Endothelial cell of umbilical vein (primary cell): ENCODE results near the gene DNAJC16. TPM values are rescaled to one million over a fixed set of nuclear protein-coding genes. Genes with fewer than 3 reads are reported as not detected.

Source experiments
- BruUV-seq: library from RNA; stranded (reverse); fragments of 400-500 nt; replicated peaks from 2 replicates; lab custom pipeline; 2021; lab: Mats Ljungman, UMichigan
- CTCF ChIA-PET: fragments of 300-600, 350-600 bp; sonication (Branson Sonifier 250); formaldehyde crosslinking; loops from one replicate; lab custom pipeline; 2021; ENCODE audit warnings: antibody characterized with exemption, inconsistent platforms; lab: Charles Lee
- POLR2A ChIA-PET: fragments of 300-600, 350-600 bp; sonication (Branson Sonifier 250); formaldehyde crosslinking; loops from one replicate; lab custom pipeline; 2021; ENCODE audit warnings: antibody characterized with exemption, inconsistent platforms; lab: Charles Lee
- DNase-seq: peaks from one replicate; pipeline ENCODE4 v3.0.0-alpha.2; 2011; ENCODE audit warnings: low read depth, low spot score
- FAIRE-seq: peaks from 2 replicates; lab custom pipeline; 2011; peaks lifted over from hg19 to GRCh38; lab: Jason Lieb, UNC
- H2AFZ ChIP-seq: 2 replicates; pipeline ENCODE4 v1.6.0; 2012; ENCODE audit warnings: low read depth, low read length, control low read depth, inconsistent platforms
- H3K27ac ChIP-seq: 2 replicates; pipeline ENCODE4 v1.5.1; 2011; ENCODE audit warnings: low read depth, mild to moderate bottlenecking, control low read depth, low read length, moderate library complexity; ENCODE audit not compliant: insufficient read depth
- H3K27me3 ChIP-seq, 2 experiments: 2 replicates each; pipeline versions ENCODE4 v1.6.0 to v1.6.1; 2011; ENCODE audit warnings: low read length in 2 of 2, mixed read lengths in 1 of 2; ENCODE audit not compliant: control insufficient read depth in 2 of 2, insufficient read depth in 2 of 2
- H3K36me3 ChIP-seq, 2 experiments: 2 replicates in 1 of 2; 3 replicates in 1 of 2; pipeline ENCODE4 v1.5.1; 2011; ENCODE audit warnings: low read length in 2 of 2, mild to moderate bottlenecking in 1 of 2, moderate library complexity in 1 of 2; ENCODE audit not compliant: control insufficient read depth in 2 of 2, insufficient read depth in 2 of 2; ENCODE audit errors: extremely low read depth in 1 of 2
- H3K4me1 ChIP-seq: 3 replicates; pipeline ENCODE4 v1.5.1; 2011; ENCODE audit warnings: mild to moderate bottlenecking, low read length; ENCODE audit not compliant: control insufficient read depth, insufficient read depth; ENCODE audit errors: extremely low read depth
- H3K4me2 ChIP-seq: 2 replicates; pipeline ENCODE4 v1.6.1; 2011; ENCODE audit warnings: low read length, control low read depth, mixed read lengths; ENCODE audit not compliant: insufficient read depth
- H3K4me3 ChIP-seq, 3 experiments: fragments of 200-600 bp in 1 of 3; sonication (generic), shearing (Covaris generic) in 1 of 3; replicated peaks in 1 of 3; 2 replicates each; pipeline ENCODE4 v1.5.1; 2011 to 2016; ENCODE audit warnings: control low read depth in 3 of 3, low read length in 3 of 3, mild to moderate bottlenecking in 2 of 3, inconsistent platforms in 1 of 3, low read depth in 1 of 3, moderate library complexity in 1 of 3; ENCODE audit not compliant: insufficient read depth in 1 of 3
- H3K79me2 ChIP-seq: 2 replicates; pipeline ENCODE4 v1.6.0; 2012; ENCODE audit warnings: low read length, inconsistent platforms; ENCODE audit not compliant: control insufficient read depth, insufficient read depth
- H3K9ac ChIP-seq: replicated peaks from 2 replicates; pipeline ENCODE3; 2011; ENCODE audit warnings: low read length, control low read depth; ENCODE audit not compliant: insufficient read depth; ENCODE audit errors: extremely low read depth
- H3K9me1 ChIP-seq: replicated peaks from 3 replicates; pipeline ENCODE4 v1.6.0; 2011; ENCODE audit warnings: mild to moderate bottlenecking, low read length; ENCODE audit not compliant: control insufficient read depth, insufficient read depth; ENCODE audit errors: extremely low read depth
- H3K9me3 ChIP-seq: replicated peaks from 2 replicates; pipeline ENCODE4 v1.5.1; 2012; ENCODE audit warnings: low read length, inconsistent platforms; ENCODE audit not compliant: control insufficient read depth, insufficient read depth
- H4K20me1 ChIP-seq: replicated peaks from 2 replicates; pipeline ENCODE3; 2011; ENCODE audit warnings: mild to moderate bottlenecking, low read length; ENCODE audit not compliant: control insufficient read depth, insufficient read depth; ENCODE audit errors: extremely low read depth
- EZH2 ChIP-seq: IDR thresholded peaks from 2 replicates; pipeline ENCODE4 v1.6.1; 2012; ENCODE audit warnings: borderline replicate concordance, low read depth, mild to moderate bottlenecking, moderate library complexity, low read length, inconsistent platforms; ENCODE audit not compliant: severe bottlenecking
- FOS ChIP-seq: IDR thresholded peaks from 2 replicates; pipeline ENCODE4 v1.6.1; 2011; ENCODE audit warnings: mild to moderate bottlenecking, low read length, moderate library complexity, borderline replicate concordance; ENCODE audit not compliant: insufficient read depth
- GATA2 ChIP-seq: IDR thresholded peaks from 2 replicates; pipeline ENCODE4 v1.7.0; 2011; ENCODE audit warnings: low read depth, mild to moderate bottlenecking, moderate library complexity, mixed read lengths, low read length; ENCODE audit not compliant: insufficient read length, insufficient read depth
- JUN ChIP-seq: IDR thresholded peaks from 2 replicates; pipeline ENCODE4 v1.6.1; 2011; ENCODE audit warnings: borderline replicate concordance, low read depth; ENCODE audit not compliant: insufficient read length, insufficient read depth
- MYC ChIP-seq: IDR thresholded peaks from one replicate; pipeline ENCODE4 v1.6.1; 2011; ENCODE audit warnings: mild to moderate bottlenecking, low read depth, low read length
- POLR2A ChIP-seq: IDR thresholded peaks from 2 replicates; pipeline ENCODE4 v1.6.1; 2012; ENCODE audit warnings: low read depth, mild to moderate bottlenecking, control low read depth, low read length
- POLR2AphosphoS5 ChIP-seq: IDR thresholded peaks from 2 replicates; pipeline ENCODE4 v1.6.1; 2012; ENCODE audit warnings: low read depth, mild to moderate bottlenecking, control low read depth, low read length, moderate library complexity; ENCODE audit not compliant: insufficient read depth
- dilution Hi-C: fragments of 300-500 bp; cut with MboI; formaldehyde crosslinking; loops from one replicate; pipeline ENCODE4 v1.15.0; 2019; ENCODE audit warnings: low sequenced_read_pairs; ENCODE audit not compliant: extremely low pct_ligation_motif_present
- intact Hi-C: fragments of 100-400 bp; cut with micrococcal nuclease; formaldehyde crosslinking; loops from one replicate; pipeline ENCODE4 v1.10.0; 2022
- polyA plus RNA-seq, 4 experiments: library from polyadenylated mRNA; depleted of rRNA in 3 of 4; stranded (reverse) in 3 of 4; unstranded in 1 of 4; fragments of >200 nt; gene quantifications; 2 replicates each; pipeline versions ENCODE4 v1.2.1 to v1.2.3, GENCODE V29; 2011 to 2012; ENCODE audit warnings: missing spikeins in 1 of 4
- total RNA-seq: library from RNA; stranded (reverse); gene quantifications from 2 replicates; pipeline ENCODE4 v1.2.3, GENCODE V29; 2021
- TF ChIP-seq, protein P1 (sequence below), 2 donors: IDR thresholded peaks; 1 replicate in 1 of 2; 2 replicates in 1 of 2; pipeline ENCODE4 v1.5.1; 2011; ENCODE audit warnings: low read length in 2 of 2, mild to moderate bottlenecking in 2 of 2, moderate library complexity in 2 of 2, control low read depth in 1 of 2, inconsistent platforms in 1 of 2, low read depth in 1 of 2; ENCODE audit not compliant: insufficient read depth in 1 of 2; ENCODE audit errors: extremely low read depth in 1 of 2
- TF ChIP-seq, protein P2 (sequence below): IDR thresholded peaks from 2 replicates; pipeline ENCODE4 v1.6.1; 2011; ENCODE audit not compliant: insufficient read depth, insufficient read length

The DNAJC16 gene
- total and polyA plus RNA-seq, 2 donors (not counting 3 experiments of a cell fraction or from before 2014, with no cell fraction given): 8.0 to 21.4 TPM

- CTCF ChIA-PET: no interaction called here
- no peak overlapping the region for H3K9ac ChIP-seq
- dilution Hi-C loops (no loop called here), intact Hi-C loops (no loop called here)
- DNase-seq (no peak), FAIRE-seq (no peak)
- POLR2A ChIA-PET: no interaction called here
- H3K4me2 ChIP-seq: no peak overlapping the region
- no peaks in the 10 kb centered on the region for H3K9me1 ChIP-seq
- peaks cover 0 to 11% of the 10 kb centered on the region in 2 experiments for H3K36me3 ChIP-seq
- no peak overlapping the region for H2AFZ ChIP-seq
- H3K4me1 ChIP-seq: no peaks in the 10 kb centered on the region
- H3K27me3 ChIP-seq: no peaks in the 10 kb centered on the region
- no peaks in the 10 kb centered on the region for H3K9me3 ChIP-seq
- H3K79me2 ChIP-seq: no peaks in the 10 kb centered on the region
- H3K4me3 ChIP-seq: no peak overlapping the region
- TF ChIP-seq, protein P1, sequence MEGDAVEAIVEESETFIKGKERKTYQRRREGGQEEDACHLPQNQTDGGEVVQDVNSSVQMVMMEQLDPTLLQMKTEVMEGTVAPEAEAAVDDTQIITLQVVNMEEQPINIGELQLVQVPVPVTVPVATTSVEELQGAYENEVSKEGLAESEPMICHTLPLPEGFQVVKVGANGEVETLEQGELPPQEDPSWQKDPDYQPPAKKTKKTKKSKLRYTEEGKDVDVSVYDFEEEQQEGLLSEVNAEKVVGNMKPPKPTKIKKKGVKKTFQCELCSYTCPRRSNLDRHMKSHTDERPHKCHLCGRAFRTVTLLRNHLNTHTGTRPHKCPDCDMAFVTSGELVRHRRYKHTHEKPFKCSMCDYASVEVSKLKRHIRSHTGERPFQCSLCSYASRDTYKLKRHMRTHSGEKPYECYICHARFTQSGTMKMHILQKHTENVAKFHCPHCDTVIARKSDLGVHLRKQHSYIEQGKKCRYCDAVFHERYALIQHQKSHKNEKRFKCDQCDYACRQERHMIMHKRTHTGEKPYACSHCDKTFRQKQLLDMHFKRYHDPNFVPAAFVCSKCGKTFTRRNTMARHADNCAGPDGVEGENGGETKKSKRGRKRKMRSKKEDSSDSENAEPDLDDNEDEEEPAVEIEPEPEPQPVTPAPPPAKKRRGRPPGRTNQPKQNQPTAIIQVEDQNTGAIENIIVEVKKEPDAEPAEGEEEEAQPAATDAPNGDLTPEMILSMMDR (IDR thresholded peaks at IDR 0.05; ENCODE audit: extremely low read depth in 1 of 2, insufficient read depth in 1 of 2, low read depth in 1 of 2, low read length in 2 of 2): no peak
- TF ChIP-seq, protein P2, sequence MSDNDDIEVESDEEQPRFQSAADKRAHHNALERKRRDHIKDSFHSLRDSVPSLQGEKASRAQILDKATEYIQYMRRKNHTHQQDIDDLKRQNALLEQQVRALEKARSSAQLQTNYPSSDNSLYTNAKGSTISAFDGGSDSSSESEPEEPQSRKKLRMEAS: no peak
- TF ChIP-seq POLR2A: no peak
- no peaks in the 10 kb centered on the region for H4K20me1 ChIP-seq
- BruUV-seq: no TSS peak
- H3K27ac ChIP-seq: no peak overlapping the region
These were observed 31.9 kb downstream of the DNAJC16 start for GRCh38 chr1:15558516-15558915.

DNA sequence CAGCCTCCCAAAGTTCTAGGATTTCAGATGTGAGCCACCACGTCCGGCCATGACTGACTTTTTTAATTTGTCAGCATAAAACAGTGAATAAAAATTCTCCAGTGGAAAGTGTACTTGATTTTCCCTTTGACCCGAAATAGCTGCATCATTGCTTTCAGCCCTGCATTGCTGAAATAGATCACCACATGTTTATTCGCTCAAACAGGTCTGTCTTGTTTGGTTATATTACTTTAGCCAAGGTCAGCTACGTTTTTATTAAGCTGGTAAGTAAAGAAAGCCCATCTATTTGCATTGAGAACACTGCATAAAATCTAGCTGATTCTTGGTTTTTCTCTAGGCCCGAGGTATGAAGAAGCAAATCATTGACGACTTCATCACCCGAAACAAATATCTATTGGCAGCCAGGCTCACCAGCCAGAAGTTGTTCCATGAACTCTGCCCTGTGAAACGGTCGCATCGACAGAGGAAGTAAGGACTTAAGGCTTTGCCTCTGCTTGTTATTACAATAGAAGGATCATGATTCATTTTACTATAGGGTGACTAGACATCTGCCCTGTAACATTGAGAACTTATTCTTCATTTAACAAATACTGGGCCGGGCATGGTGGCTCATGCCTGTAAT is 32.7 kb downstream of the DNAJC16 start:
- no peaks in the 10 kb centered on the region for H4K20me1 ChIP-seq
- H3K4me3 ChIP-seq: no peak overlapping the region
- no peak overlapping the region for H2AFZ ChIP-seq
- H3K9me3 ChIP-seq: no peaks in the 10 kb centered on the region
- dilution Hi-C loops: no loop called here
- TF ChIP-seq POLR2A (no peak), FOS (no peak), EZH2 (no peak), POLR2AphosphoS5 (no peak), JUN (no peak), GATA2 (no peak), MYC (no peak)
- TF ChIP-seq, protein P1 (IDR thresholded peaks at IDR 0.05; ENCODE audit: extremely low read depth in 1 of 2, insufficient read depth in 1 of 2, low read depth in 1 of 2, low read length in 2 of 2): no peak
- TF ChIP-seq, protein P2: no peak
- no peaks in the 10 kb centered on the region for H3K9me1 ChIP-seq
- H3K27me3 ChIP-seq: no peaks in the 10 kb centered on the region
- BruUV-seq: no TSS peak
- ChIA-PET CTCF (no interaction called here), POLR2A (no interaction called here)
- H3K4me1 ChIP-seq: no peaks in the 10 kb centered on the region
- FAIRE-seq (no peak), DNase-seq (no peak)
- no peaks in the 10 kb centered on the region for H3K79me2 ChIP-seq
- H3K36me3 ChIP-seq: peaks cover 0 to 15% of the 10 kb centered on the region in 2 experiments
- H3K9ac ChIP-seq: no peak overlapping the region
- no peak overlapping the region for H3K4me2 ChIP-seq
- intact Hi-C loops: no loop called here
- H3K27ac ChIP-seq: no peak overlapping the region
